VCaP (cell line): Measurements from ENCODE around the gene PPIL4.

Experiments
- H3K27ac ChIP-seq: fragments of 450-650 bp; 2 replicates; pipeline ENCODE4 v1.5.1; 2017
- TF ChIP-seq, protein P1 (sequence below): fragments of 450-650 bp; conservative IDR thresholded peaks from 2 replicates; pipeline ENCODE4 v1.5.1; 2017; ENCODE audit warnings: mild to moderate bottlenecking, moderate library complexity

Gene PPIL4

DNA sequence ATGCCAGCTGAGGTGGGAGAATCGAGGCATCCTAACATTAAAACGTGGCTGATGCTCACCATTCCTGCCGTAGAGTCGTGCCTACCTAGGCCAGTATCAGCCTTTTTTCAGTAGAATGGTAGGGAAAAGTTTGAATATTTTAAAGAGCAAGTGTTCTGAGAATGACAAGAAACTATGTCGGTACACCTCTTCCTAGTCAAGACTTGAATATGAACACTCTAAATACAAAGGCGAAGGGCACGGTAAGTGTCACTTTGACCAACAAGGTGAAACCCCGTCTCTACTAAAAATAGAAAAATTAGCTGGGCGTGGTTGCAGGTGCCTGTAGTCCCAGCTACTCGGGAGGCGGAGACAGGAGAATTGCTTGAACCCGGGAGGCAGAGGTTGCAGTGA is 21.3 kb upstream of the PPIL4 start:
- TF ChIP-seq, protein P1, sequence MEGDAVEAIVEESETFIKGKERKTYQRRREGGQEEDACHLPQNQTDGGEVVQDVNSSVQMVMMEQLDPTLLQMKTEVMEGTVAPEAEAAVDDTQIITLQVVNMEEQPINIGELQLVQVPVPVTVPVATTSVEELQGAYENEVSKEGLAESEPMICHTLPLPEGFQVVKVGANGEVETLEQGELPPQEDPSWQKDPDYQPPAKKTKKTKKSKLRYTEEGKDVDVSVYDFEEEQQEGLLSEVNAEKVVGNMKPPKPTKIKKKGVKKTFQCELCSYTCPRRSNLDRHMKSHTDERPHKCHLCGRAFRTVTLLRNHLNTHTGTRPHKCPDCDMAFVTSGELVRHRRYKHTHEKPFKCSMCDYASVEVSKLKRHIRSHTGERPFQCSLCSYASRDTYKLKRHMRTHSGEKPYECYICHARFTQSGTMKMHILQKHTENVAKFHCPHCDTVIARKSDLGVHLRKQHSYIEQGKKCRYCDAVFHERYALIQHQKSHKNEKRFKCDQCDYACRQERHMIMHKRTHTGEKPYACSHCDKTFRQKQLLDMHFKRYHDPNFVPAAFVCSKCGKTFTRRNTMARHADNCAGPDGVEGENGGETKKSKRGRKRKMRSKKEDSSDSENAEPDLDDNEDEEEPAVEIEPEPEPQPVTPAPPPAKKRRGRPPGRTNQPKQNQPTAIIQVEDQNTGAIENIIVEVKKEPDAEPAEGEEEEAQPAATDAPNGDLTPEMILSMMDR = no peak
- H3K27ac ChIP-seq = peak overlapping the region; percentile 87

DNA sequence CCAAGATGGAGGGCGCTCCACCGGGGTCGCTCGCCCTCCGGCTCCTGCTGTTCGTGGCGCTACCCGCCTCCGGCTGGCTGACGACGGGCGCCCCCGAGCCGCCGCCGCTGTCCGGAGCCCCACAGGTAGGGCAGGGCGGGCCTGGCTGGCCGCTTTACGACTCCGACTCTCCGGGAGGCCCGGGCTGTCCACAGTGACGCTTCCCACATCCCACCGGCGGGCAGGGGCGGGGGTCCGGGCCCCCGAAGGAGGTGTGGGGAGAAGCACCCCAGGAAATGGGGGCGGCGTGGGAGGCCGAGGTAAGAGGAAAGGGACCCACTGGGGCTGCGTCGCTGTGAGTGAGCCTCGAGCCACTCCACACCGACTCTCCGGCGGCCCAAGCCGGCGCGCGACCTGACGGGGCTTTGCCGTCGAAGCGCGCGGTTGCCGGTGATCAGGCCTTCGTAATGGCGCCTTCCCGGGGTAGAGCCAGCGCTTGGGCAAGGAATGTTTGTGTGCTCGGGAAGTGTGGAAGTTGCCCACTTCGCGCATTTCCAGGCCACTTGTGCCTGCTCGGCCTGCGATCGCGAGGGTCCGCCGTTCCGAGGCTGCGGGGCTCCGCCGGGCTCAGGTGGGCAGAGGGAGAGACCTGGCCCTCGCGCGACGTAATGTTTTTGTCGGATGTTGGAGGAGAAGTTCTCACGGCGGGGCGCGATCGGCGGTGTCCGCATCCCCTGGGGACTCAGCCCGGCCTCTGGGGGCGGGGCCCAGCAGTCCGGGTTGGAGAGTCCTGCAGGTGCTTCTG is 20.8 kb upstream of the PPIL4 start:
- TF ChIP-seq, protein P1 = no peak
- H3K27ac ChIP-seq = peak overlapping the region; percentile 87

DNA sequence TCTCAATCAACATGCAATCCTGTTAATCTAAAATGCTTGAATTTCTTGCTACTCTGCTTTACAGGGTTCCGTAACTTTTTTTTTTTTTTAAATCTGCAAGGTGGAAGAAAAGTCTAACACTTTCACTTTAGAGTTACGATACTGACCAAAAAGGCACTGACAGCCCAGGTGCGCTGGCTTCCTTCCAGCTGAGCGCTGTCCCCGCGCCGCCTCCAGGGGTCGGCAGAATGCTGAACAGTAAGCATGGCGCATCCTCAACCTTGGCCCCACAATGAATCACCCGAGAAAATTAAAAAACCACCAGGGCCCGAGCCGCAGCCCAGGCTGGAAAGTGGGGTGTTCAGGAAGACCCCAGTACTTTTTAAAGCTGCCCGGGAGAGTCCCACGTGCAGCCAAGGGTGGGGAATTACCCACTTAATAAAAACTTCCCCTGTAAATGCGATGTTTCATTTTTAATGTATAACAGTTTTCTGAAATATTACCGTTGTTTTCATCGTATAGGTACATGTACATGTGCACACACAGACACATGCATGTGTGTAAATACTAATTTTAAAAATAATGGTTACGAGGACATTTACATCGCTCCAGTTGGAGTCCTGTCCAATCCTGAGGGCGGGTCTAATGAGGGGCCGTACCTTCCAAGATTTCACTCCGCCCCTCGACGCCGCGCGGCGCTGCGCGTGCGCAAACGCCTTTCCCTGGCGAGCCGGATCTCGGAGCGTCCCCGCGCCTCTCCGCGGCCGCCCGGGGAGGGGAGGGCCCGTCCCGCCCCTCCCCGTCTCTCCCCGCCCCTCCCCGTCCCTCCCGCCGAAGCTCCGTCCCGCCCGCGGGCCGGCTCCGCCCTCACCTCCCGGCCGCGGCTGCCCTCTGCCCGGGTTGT is 19.9 kb upstream of the PPIL4 start, which contains the start of gene GINM1:
GINM1 (plus strand) TSS at position 849 of the 883 bp plus-strand sequence. CDS start 40 bp downstream, outside the sequence.
- TF ChIP-seq, protein P1 = peak; percentile 81
- peak within 1 kb of the TSS; percentile 87 for H3K27ac ChIP-seq

DNA sequence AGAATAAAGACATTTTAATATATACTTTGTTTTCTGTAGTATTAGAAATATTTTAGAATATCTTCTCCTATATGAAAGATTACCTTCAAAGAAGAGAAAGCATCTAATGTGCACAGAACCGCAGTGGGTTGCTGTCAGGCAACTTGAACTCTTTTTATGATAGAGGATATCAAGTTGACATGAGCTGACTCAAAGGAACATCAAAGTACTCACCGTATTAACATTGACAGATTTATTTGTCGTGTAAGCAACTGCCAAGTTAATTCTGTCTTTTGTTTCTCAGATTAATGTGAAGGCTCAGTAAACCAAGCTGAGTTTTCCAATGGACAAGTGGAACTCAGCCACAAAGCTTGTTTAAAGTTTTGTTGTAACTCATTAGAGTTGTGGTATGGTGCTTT is 18.1 kb upstream of the PPIL4 start:
- no peak overlapping the region for H3K27ac ChIP-seq
- TF ChIP-seq, protein P1 = no peak

DNA sequence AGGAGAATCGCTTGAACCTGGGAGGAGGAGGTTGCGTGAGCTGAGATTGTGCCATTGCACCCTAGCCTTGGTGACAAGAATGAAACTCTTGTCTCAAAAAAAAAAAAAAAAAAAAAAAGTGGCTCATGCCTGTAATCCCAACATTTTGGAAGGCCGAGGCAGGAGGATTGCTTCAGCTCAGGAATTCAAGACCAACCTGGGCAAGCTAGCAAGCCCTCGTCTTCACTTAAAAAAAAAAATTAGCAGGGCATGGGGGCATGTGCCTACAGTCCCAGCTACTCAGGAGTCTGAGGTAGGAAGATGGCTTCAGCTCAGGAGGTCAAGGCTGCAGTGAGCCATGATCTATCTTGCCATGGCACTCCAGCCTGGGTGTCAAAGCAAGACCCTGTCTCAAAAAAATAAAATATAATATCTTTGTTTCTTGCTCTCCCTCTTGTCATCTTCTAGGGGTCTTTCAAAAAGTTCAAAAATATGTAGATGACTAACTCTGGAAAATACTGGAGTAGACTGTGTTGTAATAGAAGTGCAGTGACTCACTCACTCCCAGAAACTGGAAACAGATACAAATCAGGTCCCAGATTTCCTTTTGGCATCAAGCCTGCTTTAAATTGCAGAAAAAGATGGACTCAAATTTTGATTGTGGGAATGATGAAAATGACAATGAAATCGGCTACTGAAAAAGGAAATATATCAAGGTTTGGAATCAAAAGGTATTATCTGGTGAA is 17.5 kb upstream of the PPIL4 start:
- TF ChIP-seq, protein P1 = no peak
- no peak overlapping the region for H3K27ac ChIP-seq

DNA sequence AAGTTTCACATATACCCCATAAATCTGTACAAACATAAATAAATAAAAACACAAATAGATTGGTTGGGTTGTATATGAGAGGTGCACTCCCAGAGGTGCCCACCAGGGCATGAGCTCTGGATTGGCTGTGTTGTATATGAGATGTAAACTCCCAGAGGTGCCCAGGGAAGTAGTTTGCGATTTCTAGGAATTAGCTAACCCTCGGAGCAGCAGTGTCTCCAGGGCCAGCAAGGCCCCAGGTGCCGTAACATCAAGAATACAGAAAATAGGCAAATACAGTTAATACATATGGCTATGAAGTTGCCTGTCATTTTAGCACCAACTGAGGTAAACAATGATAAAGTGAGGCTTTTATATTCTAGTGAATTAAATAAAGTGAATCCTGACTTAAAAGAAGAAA is 14.9 kb upstream of the PPIL4 start:
- H3K27ac ChIP-seq = no peak overlapping the region
- TF ChIP-seq, protein P1 = peak; percentile 61

DNA sequence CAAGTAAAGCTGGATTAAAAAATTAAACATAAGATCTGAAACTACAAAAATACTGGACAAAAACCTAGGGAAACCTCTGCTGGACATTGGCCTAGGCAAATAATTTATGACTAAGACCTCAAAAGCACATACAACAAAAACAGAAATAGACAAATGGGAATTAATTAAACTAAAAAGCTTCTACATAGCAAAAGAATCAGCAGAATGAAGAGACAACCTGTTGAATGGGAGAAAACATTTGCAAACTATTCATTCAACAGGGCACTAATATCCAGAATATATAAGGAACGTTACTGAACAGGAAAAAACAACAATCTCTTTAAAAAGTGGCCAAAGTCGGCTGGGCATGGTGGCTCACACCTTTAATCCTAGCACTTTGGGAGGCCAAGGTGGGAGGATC is 13.5 kb upstream of the PPIL4 start:
- TF ChIP-seq, protein P1 = no peak
- H3K27ac ChIP-seq = no peak overlapping the region
